NT2/D1 (cell line): ENCODE results near the gene MOCS2.

Source experiments
- SUZ12 ChIP-seq: IDR thresholded peaks from 2 replicates; pipeline ENCODE4 v1.6.1; 2011; ENCODE audit not compliant: insufficient read length, insufficient read depth; ENCODE audit errors: extremely low read depth
- ZNF274 ChIP-seq: IDR thresholded peaks from 2 replicates; pipeline ENCODE4 v1.6.1; 2011; ENCODE audit warnings: mild to moderate bottlenecking, low read depth, low read length

DNA sequence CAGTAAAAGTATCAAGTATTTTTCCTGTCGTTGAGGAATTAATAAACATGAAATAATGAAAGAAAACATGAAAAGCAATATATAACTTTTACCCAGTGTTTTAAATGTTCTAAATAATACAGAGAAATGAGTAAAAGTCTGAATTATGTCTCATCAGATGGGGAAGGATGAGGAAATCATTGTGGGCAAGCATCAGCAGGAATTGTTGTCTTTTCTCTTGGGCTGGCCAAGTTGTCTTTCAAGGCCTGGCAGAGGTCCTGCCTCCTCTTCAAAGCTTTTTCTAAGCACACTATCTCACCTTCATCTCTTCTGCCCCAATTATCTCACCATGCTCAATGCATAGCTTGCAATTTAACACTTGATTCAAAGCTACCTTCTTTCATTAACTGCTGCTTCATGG, 41.9 kb downstream of the MOCS2 start:
- TF ChIP-seq SUZ12 (no peak), ZNF274 (no peak)
